Measurements from ENCODE around the gene ZBTB7C.
A peak's percentile ranks its signal among the peaks of the same experiment; 100 is the strongest.

The ZBTB7C gene

DNA sequence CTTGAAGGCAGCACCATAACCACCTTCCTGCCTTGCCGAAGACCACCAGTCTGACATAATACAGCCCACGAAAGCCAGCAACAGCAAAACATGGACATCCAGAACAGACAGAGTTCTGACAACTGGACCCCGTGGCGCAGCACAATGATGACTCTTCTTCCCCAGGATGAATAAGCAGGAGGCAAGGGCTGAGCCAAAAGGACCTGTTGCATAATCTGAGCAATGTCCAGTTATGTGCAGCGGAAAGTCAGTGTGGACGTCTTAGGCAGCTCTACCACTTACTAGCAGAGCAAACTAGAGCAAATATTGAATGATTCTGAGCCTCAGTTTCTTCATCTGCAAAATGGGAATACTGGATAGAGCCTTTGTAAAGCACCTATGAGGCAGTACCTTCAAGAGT is 225.1 kb downstream of the ZBTB7C start:
- no peak for DNase-seq

DNA sequence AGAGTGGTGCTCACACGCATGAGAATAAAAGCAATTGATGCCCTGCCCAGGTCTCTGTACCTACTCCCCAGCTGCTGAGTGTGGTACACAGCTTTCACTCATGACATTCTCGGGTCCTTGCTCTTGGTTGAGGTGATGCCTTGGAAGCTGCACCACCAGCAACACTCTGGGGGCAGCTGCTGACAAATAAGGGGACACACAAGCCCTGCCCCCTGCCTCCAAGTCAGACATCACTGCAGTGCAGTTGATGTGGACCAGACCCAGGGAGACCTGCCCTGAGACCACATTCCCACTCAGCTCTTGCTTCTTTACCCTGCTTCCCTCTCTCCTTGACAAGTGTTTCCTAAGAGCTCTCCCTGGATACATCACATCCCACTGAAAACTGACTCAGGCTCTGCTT is 225.6 kb downstream of the ZBTB7C start:
- DNase-seq, result no peak

DNA sequence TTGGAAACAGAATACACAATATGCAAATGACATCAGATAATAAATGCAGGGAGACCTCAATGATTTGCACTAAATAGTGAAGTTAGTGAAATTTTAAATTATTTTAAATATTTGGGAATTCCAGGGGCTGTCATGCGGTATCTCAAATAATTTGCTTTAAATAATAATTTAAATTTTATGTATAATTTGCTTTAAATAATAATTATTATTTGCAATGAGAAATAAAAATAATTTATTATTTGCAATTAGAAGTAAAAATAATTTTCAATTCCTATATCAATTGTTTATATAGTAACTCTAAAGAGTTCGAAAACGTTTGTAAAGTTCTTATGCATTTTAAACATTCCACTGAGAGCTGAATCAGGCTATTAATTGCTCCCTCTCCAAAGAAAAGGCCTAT is 226.4 kb downstream of the ZBTB7C start:
- DNase-seq, result no peak

DNA sequence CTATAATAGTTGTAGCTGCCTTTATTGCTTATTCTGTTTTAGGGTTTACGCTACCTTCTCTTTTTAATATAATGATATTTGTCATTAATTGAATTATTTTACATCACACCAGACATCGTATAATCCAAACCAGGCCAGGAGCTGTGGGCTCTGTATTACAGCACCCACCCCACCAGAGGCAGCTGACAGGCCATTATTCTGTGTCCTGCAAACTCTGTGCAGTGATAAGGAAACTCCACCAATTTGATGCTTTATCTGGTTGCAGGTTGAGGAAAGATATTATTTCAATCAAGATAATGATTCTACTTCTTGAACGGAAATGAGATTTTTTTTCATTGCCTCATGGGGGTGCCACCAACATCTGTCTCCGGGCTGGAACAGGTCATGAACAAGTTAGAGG is 227.3 kb downstream of the ZBTB7C start:
- no peak for DNase-seq

DNA sequence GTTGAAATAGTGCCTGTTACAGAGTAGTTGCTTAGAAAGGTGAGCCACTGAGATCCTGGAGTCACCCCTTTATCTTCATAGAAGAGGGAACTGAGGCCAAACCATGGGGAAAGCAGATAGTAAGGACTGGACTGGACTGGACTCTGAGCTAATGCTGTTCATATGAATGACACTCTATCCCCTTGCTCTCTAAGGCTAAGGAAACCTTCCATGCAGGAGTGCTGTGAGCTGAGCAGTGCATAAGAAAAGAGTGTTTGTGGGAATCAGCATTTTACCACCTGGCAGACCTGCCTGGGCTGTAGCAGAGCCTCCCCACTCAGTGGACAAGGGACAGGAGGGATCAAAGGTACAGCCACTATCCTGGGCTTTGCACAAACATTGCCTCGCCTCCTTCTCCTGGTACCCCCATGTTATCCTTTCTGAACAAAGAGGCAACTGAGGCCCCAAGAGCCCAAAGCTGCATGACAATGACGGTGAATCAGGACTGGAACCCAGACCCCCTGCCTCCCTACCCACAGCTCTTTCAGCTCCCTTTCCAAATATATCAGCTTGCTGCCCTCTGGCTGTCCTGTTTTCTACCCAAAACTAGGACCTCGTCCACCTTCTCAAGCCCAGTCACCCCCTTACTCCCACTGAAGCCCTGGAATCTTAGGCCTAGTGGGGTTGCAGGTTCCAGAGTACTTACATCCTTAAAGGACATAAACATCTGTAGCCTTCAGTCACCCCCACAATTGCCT is 227.9 kb downstream of the ZBTB7C start:
- no peak for DNase-seq

DNA sequence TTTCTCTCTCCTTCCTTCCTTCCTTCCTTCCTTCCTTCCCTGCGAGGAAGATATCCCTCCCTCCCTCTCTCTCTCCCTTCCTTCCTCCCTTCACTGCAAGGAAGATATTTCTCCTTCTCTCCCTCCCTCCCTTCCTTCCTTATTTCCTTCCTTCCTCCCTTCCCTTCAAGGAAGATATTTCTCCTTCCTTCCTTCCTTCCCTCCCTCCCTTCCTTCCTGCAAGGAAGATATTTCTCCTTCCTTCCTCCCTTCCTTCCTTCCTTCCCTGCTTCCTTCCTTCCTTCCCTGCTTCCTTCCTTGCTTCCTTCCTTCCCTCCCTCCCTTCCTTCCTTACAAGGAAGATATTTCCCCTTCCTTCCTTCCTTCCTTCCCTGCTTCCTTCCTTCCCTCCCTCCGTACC is 229.5 kb downstream of the ZBTB7C start:
- no peak for DNase-seq

DNA sequence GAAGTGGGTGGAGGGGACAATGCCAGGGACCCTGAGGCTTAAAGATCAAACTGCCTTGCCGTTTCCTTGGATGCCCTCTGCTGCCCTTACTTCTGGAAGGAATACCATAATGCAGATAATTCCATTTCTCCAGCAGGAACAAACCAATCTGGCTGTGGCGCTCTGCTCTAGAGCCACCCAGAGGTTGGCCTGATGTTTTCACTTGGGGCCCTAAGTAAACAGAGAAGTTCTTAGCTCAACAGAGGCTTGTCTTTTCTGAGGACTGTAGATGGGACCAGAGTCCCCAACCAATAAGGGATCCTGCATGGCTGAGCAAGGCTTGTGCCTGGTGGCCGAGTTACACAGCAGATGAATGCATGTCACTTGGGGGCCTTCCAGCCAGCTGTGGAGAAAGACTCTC is 230.2 kb downstream of the ZBTB7C start:
- DNase-seq, result no peak

DNA sequence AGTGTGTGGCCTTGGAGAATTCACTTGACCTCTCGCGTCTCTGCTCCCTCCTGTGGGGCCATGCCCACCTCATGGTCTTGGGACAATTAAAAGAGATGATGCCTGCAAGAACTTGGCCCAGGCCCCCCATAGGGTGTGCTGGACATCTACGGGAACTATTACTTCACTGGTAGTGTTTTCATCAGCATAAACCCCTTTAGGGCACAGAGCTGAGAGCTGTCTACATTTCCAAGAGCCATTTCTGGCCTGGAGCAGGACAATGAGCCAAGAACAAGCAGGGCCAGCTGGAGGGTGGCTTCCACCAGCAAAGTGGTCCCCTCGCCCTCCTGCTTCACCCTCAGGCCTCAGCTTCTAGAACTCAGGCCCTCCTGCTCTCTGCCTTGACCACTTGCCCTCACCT is 232.3 kb downstream of the ZBTB7C start:
- no peak for DNase-seq

DNA sequence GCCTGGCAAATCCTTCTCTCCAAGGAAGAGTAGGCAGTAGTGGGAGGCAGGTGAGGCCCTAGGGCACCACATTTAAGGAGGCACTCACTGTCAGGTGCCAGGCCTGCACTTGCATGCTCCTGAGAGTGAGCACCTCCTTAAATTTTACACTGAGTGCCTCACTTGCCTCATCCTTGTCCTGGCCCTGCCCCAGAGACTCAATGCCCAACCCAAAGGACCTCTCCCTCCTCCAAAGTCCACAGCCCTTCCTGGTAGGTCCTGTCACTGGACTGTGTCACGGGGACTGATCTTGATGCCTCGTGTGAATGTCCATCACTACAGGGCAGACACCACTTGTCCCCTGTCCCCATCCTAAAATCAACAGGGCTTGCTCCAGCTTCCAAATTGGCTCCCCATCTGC is 235.6 kb downstream of the ZBTB7C start:
- no peak for DNase-seq

DNA sequence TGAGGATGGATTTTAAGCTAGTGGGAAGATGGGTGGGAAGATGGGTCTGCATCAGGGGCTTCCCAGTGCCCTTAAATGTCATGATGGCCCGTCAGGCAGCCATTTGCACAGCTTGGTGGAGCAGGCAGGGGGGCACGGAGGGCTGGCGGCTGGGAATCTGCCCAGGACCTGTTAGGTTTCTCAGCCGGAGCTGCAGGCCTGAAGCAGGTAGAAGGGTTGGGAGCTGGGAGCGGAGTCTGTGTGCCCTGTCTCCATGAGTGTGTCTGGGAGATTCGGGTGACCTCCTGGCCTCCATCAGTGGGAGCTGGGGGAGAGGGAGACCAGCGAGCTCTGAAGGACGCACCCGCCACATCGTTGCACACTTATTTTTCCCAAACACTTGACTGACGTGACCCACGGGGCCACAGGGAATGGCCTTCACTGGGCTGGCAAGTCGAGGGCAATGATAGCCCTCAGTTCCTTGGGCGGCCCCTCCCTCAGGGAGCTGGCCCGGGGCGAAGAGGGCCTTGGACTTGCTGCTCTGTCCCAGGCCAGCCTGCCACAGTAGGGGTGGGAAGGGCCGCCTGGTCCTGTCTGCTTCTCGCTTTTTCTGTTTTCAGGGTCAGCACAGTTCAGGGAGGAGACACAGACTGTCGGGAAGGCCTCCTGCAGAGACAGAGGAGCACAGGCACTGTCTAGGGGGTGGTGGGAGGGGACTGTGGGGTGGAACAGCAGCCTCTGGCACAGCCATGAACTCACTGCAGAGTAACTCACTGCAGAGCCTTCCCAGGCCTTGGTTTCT is 236.8 kb downstream of the ZBTB7C start:
- DNase-seq, result no peak

DNA sequence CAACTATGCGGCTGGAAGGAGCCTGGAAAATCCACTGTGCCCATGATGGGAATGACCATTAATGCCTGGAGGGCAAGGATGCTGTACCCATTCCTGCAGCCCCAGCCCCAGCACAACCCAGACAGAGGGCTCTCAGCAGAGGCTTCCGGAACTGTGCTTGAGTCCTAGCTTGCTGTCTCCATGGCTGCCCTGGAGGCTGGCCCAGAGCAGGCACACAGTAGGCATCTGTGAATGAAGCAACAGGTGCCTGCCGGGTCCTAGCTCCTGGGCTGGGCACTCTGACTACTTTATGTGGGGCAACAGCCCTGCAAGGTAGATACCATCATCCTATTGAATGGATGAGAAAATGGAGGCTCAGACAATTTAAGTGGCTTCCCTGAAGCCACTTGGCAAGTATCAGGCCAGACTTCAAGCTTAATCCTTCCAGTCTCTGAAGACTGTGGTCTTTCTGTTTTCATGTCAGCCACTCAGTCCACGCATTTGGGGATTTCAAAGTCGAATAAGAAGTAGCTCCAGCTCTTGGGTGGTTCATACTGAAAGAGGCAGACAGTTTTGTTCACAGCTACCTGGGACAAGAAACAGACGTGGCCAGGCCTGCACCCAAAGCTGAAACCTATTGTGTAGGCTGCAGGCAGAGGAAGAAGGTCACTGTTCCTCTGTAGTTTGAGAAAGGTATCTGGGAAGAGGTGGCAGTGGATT is 237.5 kb downstream of the ZBTB7C start:
- no peak for DNase-seq

DNA sequence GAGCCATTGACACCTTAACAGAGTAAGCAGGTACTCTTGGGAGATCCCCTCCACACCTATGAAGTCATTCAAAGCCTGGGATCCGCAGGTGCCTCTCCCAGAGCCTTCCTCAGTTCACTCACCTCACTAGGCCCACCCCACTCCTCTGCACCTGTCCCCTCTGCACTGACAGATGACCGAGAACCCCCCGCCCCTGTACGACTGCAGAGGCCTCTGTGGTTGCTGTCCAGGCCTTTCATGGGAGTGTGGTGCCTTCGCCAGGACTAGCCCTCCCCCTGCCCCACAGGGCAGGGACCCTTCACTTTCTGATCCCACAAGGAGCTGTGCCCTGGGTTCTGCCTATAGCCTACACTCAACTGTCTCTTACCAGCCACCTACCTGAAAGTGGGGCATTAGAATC is 238.5 kb downstream of the ZBTB7C start:
- DNase-seq, result no peak

DNA sequence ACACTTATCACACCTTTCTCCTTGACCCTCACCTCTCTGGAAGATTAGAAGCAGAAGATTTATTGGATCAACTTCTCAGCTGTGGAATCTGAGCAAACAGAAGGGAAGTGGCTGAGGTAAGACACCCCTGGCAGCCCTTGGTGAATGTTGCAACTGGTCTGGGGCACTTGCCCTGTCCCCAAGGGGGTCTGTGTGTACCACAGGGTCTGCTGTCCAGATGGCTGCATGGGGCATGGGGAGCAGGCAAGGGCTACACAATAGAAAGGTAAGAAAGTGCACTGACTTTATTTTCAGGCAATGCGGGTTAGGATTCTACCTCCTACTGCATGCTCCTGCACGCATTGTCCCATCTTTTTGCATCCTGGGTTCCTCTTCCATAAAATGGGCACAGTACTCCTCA is 240.3 kb downstream of the ZBTB7C start:
- no peak for DNase-seq

DNA sequence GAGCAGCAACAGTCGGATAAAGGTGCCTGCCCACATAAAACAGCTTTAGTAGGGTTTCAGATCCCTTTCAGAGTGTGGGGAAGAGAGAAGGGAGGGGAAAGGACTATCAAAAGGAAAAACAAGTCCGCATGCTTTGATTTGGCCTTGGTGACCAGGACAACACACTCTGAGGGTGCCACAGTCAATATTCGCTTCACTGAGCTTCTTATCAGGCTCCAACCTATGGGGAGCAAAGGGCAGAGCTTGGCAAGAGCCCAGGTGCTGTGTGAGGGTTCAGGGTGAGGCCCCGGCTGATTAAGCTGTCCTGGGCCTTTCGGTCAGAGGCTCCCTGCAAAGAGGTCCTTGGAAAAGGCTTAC is 241.3 kb downstream of the ZBTB7C start:
- DNase-seq, result no peak

DNA sequence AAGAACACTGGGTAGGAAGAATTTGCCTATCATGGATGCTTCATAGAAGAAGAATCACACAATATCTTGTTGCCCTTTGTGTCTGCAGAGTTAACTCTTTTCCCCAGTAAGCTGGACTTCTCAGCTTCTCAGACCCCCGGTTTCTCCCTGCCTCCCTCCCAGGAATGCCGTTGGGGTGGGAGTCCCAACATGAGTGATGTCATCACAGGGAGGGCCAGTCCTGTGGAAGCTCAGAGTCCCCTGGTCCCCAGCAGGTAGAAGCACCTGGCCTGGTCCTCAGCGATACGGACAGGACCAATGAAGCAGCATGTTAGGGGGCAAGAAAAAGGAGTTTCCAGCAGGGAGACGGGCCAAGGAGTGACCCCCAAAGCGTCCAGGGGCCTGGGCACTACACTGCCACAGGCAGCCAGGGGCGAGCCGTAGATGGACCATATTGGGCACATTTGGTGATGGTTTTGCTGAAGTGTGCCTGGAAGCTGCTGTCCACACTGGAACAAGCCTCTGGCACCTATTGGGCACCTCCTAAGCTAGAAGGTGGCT is 242.8 kb downstream of the ZBTB7C start:
- DNase-seq, result no peak

DNA sequence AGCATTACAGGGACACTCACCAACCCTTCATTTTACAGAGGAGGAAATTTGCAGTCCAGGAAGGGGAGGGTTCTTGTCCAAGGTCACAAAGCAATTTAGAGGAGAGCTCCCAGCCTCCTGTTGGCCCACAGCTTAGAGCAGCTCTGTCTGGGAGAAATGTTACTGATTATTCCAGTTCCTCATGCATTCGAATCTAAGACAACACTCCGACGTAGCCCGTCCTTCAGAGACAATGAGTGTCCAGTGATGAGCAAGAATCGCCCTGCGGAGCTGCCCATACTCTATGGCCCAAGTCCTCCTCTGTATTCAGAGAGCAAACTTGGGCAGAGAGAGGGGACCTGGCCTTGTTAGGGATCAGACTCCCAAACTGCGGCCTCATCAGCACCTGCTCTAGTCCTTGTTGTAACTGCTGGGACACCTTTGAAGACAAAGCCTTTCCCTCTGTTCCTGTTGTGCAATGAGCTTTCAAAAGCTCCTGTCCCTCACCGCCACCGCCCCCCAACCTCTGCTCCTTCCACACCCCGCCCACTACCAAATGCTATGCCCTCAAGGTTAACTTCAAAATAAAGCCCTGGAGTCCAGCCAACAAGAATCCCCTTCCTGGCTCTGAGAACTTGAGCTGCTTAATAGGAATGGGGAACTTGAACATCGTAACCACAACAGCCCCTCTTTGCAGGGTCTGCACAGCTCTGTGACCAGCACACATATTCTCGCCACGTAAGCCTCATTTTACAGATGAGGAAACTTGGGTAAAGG is 243.9 kb downstream of the ZBTB7C start:
- DNase-seq, result no peak

DNA sequence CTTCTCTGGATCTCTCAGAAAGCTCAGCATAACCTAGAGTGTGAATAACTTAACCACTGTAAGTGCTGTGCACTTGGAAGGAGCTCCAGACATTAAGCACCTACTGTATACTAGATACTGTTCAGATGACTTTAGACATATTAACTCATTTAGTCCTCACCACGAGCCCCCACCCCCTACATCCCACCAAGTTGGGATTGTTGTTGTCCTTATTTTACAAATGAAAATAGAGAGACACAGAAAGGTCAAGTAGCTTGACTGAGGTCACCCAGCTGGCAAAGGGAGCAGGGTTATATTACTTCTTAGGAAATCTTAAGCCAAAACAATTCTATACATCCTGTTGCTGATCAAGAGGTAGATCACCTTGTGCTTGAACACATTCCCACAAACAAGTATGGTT is 244.5 kb downstream of the ZBTB7C start:
- DNase-seq, result no peak

DNA sequence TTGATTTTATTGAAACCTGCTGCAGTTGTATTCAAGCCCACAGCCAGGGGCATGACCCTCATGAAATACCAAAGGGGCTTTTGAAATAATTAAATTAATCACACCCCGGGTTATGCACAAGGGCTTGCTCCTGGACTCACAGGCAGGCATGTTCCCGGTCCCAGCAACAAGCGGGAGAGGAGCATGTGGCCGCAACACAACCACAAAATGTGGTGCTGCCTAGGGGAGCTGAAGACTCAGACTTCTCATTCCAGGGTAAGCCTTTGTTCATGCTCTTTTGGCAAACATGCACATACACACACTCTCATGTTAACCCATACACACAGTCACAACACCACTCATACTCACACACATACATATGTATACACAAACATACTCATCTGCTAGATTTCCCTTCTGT is 245.1 kb downstream of the ZBTB7C start:
- DNase-seq, result no peak

DNA sequence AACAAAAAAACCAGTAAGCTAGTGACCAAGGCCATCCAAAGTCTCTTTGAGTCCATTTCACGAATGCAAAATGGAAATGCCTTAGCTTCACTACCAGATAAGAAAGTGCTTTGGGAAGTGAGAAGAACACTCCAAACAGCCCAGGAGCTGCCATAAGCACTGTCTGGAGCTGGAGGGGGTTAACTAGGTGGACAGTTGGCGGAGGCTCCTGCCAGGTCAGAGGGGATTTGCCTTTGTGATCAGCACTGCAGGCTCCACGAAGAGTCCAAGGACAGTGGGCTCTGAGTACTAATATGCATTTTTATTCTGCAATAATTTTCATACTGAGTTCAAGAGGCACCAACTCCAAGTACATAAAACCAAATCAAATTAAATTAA is 245.5 kb downstream of the ZBTB7C start:
- no peak for DNase-seq

DNA sequence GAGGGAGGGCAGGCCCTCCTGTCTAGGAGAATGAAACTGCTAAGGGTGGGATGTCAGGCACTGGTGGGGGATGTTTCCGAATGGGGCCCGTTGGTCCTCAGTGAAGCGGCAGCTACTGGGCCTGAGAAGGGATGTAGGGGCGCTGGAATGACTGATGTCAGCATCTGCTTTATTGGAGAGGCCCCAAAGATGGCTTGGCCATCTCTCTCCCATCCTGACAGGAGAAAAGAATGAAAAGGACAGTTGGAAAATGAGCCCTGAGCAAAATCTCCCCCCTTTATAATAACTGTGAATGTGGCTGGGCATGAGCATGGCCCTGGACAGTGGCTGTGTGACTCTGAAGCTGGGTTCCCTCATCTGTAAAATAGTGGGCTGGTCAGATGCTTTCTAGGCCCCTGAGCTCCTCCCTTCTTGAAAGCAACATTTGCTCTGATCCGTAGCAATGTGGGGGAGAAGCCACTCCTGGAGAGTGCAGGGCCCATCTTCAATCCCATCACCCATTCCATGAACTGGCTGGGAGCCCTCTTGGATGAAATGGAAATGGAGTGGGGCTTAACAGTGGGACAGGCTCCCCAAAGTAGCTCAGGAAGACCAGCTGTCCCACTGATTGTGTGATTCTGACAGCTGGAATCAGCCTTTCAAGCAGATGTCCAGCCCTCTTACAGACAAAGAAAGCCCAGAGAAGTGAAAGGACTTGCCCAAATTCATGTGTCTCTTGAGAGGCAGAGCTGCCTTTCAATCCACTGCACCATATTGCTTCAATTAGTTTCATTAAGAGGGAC is 246.0 kb downstream of the ZBTB7C start:
- DNase-seq, result no peak

DNA sequence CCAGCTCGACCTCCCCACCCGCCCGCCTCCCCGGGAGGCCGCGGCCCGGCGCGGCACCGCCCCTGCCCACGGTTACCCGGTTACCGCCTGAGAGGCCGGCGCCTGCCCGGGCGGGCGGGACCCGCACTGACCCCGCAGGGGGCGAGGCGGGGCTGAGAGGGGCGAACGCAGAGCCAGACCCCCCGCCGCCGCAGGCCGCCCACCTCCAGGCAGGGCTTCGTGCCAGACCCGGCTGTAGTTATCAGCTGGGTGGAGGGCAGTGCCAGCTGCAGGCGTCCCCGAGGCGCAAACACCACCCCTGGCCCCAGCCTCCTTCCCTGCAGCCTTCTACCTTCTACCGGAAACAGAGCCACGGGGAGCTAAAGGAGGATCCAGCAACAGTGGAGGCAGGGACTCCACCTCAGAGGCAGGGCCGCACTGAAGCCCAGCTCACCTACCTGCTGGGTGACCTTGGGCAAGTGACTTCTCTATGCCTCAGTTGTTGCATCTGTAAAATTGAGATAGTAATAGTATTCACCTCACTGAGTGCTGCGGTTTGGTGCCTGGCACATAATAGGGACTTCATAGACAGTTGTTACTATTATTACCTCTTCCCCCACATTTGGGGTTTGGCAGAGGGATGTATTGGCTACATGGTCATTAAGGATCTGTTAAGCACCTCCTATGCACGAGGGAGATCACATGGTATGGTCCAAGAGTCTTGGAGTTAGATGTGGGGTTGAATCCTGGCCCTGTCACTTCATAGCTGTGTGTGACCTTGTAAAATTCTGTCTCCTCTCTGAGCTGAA is 247.1 kb downstream of the ZBTB7C start:
- DNase-seq, result peak; percentile 55 to 87
